HG03095 (cell line): ENCODE results near the gene SPTBN5.

Source experiments
- ATAC-seq: cut with Tn5 transposase; IDR thresholded peaks from one replicate; pipeline ENCODE4 v1.9.1; 2021; ENCODE audit warnings: moderate library complexity; ENCODE audit not compliant: unreplicated experiment

Gene SPTBN5

GRCh38 chr15:41809526-41810220 lies 84.2 kb downstream of the SPTBN5 start:
- ATAC-seq, result no peak

- no peak for ATAC-seq
Observed at GRCh38 chr15:41809121-41809520, 84.7 kb downstream of the SPTBN5 start.

- no peak for ATAC-seq
Observed at GRCh38 chr15:41806291-41807181, 87.3 kb downstream of the SPTBN5 start.

GRCh38 chr15:41805711-41806110 lies 88.1 kb downstream of the SPTBN5 start:
- no peak for ATAC-seq

- no peak for ATAC-seq
Observed at GRCh38 chr15:41804916-41805666, 88.8 kb downstream of the SPTBN5 start.

- no peak for ATAC-seq
Observed at GRCh38 chr15:41804361-41804760, 89.5 kb downstream of the SPTBN5 start.

GRCh38 chr15:41801850-41802455 lies 91.9 kb downstream of the SPTBN5 start:
- no peak for ATAC-seq

GRCh38 chr15:41801185-41801584 lies 92.7 kb downstream of the SPTBN5 start:
- no peak for ATAC-seq

GRCh38 chr15:41799488-41799805 lies 94.4 kb downstream of the SPTBN5 start:
- ATAC-seq, result no peak

GRCh38 chr15:41798607-41799487 lies 95.0 kb downstream of the SPTBN5 start:
- ATAC-seq, result no peak
